Left hindlimb (tissue), 1 donor: ENCODE data around the gene RAD23B.
"Not testable (repeated sequence)": the region's sequence is repeated elsewhere in the genome, so short reads cannot be mapped to it uniquely, and the experiment has no call there.

ENCODE experiments used
- DNase-seq: peaks from one replicate; pipeline ENCODE4 v3.0.0-alpha.2; 2018

The RAD23B gene

DNA sequence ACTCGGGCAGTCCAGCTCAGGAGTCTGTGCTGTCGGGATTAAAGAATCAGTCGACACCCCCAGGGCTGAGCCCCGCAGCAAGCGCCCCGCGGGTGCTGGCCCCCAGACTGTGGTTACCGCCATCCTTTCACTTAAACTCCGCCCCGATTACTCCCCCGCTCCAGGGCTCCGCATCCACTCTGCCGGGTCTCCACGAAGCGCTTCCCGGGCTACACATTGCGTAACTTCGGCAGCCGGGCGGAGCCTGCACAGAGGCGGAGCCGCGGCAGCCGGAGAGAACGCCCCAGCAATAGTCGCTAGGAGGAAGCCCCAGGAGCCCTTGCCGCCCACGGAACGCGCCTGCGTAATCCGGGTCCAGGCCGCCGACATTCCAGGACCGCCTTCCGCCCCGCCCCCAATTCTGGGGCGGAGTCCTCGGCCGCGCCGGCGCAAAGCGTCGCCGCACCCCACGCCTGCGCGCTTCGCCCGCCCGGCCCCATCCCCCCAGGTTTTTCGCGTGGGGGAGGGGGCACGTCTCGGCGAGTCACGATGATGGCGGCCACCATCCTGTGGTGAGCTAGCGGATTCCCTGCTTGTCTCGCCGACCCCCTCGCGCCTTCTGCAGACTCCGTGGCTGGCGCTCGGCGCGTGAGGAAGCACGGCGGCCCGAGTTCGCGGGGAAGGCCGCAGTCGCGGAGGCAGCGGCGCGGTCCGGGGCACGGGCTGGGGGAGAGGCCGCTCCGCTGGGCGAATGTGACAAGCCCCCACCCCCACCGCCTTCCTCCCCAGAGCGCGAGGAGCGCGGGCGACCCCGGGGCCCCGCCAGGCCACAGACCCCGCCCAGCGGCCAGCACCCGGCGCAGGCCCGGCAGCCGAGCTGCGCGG, at the start of gene RAD23B:
RAD23B (plus strand) TSS at position 521 of the 864 bp plus-strand sequence. CDS start 351 bp downstream, outside the sequence.
- peak; percentile 100 for DNase-seq

DNA sequence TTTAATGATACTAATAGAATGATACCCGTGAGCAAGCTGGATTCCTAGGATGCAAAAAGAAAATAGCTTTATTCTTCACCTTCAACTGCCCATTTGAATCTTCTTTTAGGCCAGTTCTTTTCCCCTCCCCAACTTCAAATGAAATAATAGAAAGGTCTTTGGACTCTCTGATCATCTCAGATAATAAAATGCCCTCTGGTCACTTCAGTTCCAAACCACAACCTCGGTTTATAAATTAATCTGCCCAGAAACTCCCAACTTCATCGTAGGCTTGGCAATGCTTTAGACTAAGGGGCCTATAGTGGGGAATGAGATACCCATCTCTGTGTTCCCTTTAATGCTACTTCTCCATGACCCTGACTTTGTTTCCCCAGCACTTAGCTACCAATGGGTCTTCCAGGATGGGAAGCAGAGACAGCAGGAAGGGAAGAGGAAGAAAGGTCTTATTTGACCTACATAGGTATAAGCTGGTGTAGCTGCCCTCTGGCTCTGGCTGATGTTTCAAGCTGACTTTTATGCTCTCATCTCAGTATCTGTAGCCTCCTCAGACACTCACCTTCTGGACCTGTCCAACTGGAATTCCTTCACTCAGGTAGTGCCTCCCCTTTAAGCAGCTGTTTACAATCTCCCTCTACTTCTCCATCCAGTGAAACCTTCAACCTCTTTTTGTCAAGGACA, 47.2 kb upstream of the RAD23B start:
- no peak for DNase-seq

DNA sequence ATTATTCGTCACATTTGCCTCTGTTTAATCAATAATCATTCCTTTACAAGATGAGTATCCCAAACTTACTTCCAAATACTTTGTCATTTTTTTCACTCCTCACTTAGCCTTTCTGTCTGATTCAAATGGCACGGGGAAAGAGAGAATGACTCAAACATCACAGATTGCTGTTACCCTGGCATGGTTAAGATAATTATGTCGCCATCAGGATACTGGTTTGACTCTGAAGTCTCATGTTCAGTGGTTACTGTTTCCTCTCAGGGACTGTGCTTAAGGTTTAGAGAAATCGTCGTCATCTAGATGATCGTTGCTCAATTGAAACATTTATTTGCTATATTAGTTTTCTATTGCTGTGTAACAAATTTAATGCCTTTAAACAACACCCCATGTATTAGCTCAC, 45.2 kb upstream of the RAD23B start:
- DNase-seq = no peak

DNA sequence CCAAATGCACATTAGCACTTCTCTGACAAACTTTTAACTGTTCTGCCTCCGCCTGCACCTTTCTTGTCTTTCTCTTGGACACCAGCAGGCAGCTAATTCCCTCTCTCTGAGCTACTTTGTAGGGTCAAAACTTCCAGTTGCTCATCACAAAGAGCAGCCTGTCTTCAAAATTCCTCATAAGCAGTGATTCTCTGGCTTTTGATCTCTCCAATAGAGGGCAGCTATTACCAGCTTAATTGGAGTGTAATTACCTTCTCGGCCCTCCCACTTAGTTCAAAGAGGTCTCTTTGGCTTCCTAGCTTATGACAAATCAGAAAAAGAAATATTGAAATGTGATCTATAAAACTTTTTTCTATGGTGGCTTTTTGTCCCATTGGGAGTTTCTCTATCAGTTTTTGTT, 43.6 kb upstream of the RAD23B start:
- DNase-seq = no peak

DNA sequence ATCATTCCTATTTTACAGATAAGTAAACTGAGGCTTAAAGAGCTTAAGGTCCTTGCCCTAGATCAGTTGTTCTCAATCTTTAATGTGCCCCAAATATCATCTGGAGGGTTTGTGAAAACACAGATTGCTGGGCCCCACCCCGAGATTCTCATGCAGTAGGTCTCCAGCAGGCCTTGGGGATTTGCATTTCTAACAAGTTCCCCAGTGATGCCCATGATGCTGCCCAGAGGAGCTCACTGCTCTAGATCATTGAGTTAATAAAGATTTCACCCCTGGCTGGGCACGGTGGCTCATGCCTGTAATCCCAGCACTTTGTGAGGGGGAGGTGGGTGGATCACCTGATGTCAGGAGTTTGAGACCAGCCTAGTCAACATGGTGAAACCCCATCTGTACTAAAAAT, 42.8 kb upstream of the RAD23B start:
- DNase-seq = no peak

DNA sequence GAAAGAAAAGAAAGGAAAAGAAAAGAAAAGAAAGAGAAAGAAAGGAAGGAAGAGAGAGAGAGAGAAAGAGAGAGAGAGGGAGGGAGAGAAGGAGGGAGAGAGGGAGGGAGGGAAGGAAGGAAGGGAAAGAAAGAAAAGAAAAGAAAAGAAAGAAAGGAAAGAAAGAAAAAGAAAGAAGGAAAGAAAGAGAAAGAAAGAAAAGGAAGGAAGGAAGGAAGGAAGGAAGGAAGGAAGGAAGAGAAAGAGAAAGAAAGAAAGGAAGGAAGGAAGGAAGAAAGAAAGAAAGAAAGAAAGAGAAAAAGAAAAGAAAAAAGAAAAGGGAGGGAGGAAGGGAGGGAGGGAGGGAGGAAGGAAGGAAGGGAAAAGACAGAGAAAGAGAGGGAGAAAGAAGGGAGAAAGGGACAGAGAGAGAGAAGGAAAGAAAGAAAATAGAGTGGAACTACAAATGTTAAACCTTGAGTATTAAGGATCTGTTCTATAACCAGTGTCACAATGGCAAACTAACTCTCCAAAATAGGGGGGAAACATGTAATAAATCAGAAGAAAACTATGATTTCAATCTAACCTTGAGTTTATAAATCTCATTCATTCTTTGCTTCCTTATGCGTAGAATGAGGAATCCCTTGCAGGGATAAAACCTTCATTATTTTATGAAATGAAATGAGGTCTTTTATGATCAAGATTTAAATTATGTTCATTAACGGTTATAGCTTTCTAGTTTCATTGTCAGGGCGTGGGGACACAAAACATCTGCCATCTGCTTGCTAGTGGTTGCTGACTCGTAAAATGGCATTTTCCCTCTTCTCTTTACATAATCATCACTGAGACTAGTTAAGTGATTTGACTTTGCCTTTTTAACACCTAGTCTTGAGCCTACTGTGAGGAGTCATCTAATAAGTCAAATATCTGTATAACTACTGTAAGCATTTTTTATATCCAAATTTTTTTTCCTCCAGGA, 40.7 kb upstream of the RAD23B start:
- no peak for DNase-seq

DNA sequence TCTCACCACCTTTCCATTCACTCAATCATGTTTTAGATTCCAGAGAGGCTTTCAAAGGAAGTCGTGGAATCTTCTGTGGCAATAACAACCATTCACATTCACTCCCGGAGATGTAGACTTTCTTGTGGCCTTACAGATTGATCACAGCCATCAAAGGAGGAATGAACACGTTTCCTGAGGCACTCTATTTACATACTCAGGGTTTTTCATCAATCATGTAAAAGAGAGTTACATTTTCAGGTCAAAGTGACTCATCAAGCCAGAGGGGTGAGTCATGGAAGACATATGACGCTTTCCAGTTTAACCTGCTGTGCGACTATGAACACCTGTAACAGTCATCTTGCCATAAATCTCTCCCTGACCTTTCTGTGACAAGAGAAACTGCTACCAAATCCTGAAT, 39.3 kb upstream of the RAD23B start:
- no peak for DNase-seq

DNA sequence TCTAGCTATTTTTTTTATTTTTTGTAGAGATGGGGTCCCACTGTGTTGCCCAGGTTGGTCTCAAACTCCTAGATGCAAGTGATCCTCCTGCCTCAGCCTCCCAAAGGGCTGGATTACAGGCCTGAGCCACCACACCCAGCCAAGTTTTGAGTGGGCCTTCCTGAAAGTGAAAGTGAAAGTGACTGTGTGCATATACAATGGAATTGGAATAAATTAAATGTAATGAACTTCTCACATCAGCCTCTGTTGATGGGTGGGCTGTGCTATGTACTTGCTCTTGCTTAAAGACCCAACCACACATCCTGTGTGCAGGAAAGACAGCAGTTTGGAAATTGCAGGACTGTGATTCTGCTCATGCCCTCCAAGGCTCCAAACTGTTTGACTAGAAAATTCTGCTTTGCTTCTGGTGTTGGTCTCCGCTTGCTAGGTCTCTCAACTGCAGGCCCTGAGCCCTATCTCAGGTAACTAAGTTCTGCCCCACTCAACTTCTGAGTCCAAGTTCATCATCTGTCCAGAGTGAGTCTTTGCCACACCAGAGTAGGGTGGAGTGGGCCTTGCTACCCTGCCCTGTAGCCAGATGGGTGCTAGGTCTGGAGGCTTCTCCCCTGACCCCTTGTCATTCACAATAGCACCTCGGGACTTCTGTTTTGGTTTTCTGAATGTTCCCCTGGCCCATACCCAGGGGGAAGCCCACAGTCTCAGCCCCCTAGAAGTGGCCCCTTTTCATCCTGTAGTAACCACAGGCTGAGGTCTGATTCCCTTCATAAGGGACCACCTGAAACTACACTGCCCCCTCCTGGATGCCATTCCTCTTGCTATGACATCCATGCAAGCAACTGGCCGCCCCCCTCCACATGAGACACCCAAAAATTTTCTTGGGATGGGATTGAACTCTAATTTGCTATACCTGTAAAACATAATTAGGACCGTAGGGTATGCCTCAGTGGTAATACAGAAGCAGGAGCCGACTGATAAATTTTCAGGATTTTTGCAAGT, 36.5 kb upstream of the RAD23B start:
- no peak for DNase-seq

DNA sequence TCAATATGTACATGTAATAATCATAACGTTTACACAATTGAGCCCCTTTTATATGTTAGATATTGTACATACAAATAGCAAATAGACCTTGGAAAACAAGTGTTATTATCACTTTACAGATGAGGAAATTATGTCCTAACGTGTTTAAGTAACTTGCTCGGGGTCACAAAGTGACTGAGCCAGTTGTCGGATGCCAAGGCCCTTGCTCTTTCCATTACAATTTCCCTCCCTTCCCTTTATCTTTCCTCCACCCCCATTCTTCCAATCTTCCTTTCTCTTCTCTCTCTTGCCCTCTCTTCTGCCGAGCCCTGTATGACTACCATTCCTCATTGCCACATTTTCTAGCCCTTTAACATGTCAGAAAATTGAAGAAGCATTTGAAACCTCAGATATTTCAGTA, 34.4 kb upstream of the RAD23B start:
- DNase-seq = no peak

DNA sequence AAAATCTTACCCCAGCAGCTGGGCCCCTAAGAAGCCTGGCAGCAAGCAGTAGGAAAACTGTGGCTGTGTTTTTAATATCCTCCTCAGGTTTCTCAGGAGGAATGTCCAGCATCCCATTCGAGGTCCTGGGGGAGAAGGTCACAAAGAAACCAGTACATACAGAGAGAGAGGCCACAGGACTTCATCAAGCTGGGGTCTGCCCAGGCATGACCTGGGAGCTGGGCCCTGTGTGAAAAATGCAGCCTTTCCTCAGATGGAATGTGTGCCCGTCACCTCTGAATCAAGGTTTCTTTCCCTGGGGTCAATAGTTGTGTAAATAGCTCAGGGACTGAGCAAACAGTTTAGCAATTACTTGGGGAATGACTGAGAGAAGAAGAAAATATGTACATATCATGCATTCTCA, 33.9 kb upstream of the RAD23B start:
- DNase-seq = peak; percentile 43

DNA sequence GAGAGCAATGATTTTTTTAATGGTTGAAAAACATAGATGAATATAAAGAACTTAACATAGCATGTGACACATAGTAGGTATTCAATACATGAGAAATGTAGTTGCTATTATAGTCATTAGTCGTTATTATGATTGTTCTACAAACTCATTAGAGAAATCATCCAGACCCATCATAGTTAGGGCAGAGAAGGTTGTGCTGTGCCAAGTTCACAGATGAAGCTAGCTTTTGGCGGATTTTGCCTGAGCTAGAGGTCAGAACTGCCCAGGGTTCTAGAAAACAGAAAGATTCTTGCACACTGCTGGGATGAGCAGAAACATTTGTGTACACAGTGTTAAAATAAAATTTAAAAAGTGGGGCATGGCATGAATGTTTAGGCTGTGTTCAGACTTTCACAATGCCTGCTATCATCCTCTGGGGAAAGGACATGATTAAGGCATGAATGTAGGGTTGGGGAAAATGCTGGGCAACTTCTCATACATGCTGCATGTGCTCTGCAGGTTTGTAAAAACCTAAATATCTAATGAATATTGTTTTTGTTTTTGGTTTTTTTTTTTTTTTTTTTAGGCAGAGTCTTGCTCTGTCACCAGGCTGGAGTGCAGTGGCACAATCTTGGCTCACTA, 33.3 kb upstream of the RAD23B start:
- DNase-seq = no peak

DNA sequence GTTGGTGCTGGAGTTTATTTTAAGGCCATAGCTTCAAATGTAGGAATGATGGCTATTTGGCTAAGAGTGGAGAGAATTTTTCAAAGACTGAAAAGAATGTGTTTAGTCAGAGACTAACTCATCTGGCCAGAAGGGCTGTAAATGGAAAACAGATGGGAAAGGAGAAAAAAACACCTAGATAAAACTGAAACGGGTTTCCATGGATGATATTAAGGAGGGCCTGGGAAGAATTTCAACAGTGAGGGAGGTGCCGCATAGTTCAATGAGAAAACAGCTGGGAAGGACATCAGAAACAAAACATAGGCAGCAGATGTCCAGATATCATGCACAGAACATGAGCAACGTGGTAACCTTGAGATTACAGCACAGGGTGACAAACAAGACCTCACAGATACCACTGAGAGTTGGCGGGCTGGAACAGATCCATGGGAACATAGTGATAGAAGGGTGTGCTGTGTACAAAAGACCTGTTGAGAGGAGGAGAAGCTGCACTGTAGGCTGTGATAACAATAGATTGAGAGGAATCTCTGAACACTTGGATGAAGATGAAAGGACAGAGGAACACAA, 31.2 kb upstream of the RAD23B start:
- DNase-seq = peak; percentile 44

DNA sequence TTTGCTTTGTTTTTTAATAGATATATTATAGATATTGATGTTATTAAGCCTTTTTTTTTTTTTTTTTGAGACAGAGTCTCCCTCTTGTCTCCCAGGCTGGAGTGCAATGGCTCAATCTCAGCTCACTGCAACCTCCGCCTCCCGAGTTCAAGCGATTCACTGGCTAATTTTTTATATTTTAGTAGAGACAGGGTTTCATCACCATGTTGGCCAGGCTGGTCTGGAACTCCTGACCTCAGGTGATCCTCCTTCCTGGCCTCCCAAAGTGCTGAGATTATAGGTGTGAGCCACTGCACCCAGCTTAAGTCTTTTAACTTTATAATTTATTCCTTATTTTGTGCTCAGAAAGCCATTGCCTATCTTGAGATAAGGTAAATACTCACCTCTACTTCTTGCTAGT, 24.2 kb upstream of the RAD23B start:
- no peak for DNase-seq

DNA sequence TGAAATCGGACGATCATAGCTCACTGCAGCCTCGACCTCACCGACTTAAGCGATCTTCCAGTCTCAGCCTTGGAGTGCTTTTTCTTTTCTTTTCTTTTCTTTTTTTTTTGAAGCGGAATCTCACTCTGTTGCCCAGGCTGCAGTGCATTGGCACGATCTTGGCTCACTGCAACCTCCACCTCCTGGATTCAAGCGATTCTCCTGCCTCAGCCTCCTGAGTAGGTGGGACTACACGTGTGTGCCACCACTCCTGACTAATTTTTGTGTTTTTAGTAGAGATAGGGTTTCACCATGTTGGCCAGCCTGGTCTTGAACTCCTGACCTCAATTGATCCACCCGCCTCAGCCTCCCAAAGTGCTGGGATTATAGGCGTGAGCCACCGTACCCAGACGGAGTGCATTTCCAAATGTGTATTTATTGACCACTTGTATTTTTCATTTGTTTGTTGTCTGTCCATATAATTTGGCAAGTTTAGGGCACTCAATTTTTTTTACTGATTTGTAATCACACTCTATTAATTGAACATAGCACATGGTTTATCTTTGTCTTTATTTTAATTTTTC, 23.2 kb upstream of the RAD23B start:
- DNase-seq = not testable (repeated sequence)

DNA sequence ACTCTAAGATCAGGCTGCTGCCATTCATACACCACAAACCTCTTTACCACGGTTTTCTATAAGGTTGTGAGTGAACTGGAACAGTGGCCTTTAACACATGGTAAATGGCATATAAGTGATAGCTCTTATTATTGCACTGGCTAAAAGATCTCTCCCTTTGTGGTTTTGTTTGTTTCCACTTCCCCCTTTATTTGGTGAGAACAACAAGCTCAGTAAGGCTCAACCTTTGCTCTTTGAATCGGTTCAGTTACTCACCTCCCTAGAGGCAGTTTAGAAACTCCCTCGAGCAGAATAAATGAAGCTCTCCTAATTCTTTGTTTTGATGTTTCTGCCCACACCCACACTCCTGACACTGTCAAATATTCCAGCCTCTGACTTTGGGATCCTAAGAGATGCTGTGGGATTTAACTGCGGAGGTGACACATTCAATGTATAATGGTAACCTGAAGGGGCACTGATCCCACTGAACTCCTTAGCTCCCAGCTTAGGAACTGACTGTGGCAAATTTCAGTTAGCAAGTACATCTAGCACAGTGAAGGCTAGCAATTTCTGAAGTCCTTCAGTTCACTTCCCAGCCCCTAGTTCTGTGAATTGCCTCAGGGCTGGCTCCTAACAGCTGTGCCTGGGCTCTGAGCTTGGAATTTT, 22.5 kb upstream of the RAD23B start:
- no peak for DNase-seq

DNA sequence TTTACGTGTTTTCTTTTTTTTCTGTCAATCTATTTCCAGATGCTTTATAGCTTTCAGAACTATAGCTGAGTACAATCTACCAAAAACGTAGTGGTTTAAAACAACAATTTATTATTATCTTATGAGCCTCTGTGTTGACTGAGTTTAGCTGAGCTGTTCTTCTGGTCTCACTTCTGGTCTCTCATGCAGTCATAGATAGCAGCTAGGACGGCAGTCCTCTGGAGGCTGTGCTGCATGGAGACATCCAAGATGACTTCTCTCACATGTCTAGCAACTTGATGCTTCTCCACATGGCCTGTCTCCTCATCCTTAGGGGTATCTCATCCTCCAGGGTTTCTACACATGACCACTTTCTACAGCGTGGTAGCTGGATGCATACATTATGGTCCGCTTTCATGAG, 22.0 kb upstream of the RAD23B start:
- no peak for DNase-seq

DNA sequence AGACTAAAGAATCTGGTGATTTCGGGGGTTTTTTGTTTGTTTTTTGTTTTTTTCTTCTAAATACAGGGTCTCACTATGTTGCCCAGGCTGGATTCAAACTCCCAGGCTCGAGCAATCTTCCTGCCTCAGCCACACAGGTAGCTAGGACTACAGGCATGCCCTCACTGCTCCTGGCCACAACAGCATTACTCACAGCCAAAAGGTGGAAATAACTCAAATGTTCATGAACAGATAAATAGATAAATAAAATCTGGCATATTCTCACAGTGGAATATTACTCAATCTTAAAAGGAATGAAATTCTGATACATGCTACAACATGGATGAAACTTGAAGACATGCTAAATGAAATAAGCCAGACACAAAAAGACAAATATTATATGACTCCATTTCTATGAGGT, 19.8 kb upstream of the RAD23B start:
- DNase-seq = no peak

DNA sequence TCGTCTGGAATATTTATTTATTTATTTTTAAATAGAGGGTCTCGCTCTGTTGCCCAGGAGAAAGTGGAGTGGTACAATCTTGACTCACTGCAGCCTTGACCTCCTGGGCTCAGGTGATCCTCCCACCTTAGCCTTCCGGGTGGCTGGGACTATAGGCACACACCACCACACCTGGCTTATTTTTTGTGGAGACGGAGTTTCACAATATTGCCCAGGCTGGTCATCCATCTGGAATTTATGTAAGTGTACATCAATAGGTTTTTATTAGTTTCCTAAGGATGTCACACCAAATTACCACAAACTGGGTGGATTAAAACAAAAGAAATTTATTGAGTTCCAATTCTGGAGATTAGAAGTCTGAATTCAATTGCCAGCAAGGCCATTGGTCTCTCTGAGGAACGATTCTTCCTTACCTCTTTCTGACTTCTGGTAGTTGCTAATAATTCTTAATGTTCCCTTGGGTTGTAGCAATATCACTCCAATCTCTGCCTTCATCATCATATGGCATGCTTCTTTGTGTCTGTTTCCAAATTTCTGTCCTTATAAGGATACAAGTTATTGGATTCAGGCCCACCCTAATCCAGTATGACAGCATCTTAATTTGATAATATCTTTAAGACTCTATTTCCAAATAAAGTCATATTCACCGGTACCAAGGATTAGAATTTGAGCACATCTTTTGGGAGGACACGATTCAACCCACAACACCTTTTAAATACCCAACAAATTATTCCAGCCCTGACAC, 16.3 kb upstream of the RAD23B start:
- DNase-seq = no peak

DNA sequence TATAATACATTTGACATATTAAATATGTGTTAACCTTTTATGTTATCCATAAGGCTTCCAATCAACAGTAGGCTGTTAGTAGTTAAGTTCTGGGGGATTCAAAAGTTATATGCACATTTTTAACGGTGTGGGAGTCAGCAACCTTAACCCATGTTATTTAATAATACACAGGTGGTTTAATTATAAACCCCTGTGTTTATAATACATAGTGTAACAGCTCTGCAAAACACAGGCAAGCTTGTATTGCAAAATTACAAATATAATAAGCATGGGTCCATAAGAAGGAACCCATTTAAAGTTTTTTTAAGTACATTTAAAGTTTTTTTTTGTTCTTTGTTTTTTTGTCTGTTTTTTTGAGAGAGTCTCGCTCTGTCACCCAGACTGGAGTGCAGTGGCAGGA, 14.5 kb upstream of the RAD23B start:
- no peak for DNase-seq
